Neural cell (in vitro differentiated cells): ENCODE data around the gene KRTAP2-2. TPM values are rescaled to one million over a fixed set of nuclear protein-coding genes. Genes with fewer than 3 reads are reported as not detected.

Experiments
- H2AFZ ChIP-seq: fragments of 200-600, 300-800 bp; sonication (generic), shearing (Covaris generic); 2 replicates; pipeline ENCODE4 v1.6.0; 2014; ENCODE audit warnings: low read depth, mild to moderate bottlenecking, antibody characterized with exemption, low read length, moderate library complexity
- H3F3A ChIP-seq: fragments of 200-600 bp; shearing (Covaris generic); 2 replicates; pipeline ENCODE4 v1.6.1; 2016; ENCODE audit warnings: mild to moderate bottlenecking, moderate library complexity, mixed read lengths, antibody characterized with exemption, low read length; ENCODE audit not compliant: insufficient read depth, poor library complexity, severe bottlenecking
- H3K27ac ChIP-seq: fragments of 200-600, 300-800 bp; sonication (generic), shearing (Covaris generic); 2 replicates; pipeline ENCODE4 v1.5.1; 2014; ENCODE audit warnings: mild to moderate bottlenecking, low read length, moderate library complexity
- H3K27me3 ChIP-seq: fragments of 300-800, 200-600 bp; sonication (generic), shearing (Covaris generic); 2 replicates; pipeline ENCODE4 v1.6.0; 2014; ENCODE audit warnings: mild to moderate bottlenecking, low read depth, low read length, moderate library complexity; ENCODE audit not compliant: insufficient read depth
- H3K36me3 ChIP-seq: fragments of 300-800, 200-600 bp; sonication (generic), shearing (Covaris generic); 2 replicates; pipeline ENCODE4 v1.5.1; 2014; ENCODE audit warnings: mild to moderate bottlenecking, antibody characterized with exemption, low read length, moderate library complexity; ENCODE audit not compliant: insufficient read depth
- H3K4me2 ChIP-seq: fragments of 300-800, 200-600 bp; sonication (generic), shearing (Covaris generic); 2 replicates; pipeline ENCODE4 v1.6.0; 2014; ENCODE audit warnings: mild to moderate bottlenecking, low read length
- H3K4me3 ChIP-seq: fragments of 300-800, 200-600 bp; sonication (generic), shearing (Covaris generic); 2 replicates; pipeline ENCODE4 v1.5.1; 2014; ENCODE audit warnings: mild to moderate bottlenecking, low read length, moderate library complexity
- H3K79me2 ChIP-seq: fragments of 200-600 bp; shearing (Covaris generic); replicated peaks from 2 replicates; pipeline ENCODE4 v1.6.0; 2014; ENCODE audit warnings: mild to moderate bottlenecking, low read length, moderate library complexity; ENCODE audit not compliant: insufficient read depth
- H3K9ac ChIP-seq: fragments of 300-800, 200-600 bp; sonication (generic), shearing (Covaris generic); 2 replicates; pipeline ENCODE4 v1.6.1; 2016; ENCODE audit warnings: mild to moderate bottlenecking, low read length, mixed read lengths
- H3K9me2 ChIP-seq: fragments of 200-600 bp; shearing (Covaris generic); 2 replicates; pipeline ENCODE4 v1.6.1; 2016; ENCODE audit warnings: mild to moderate bottlenecking, low read length, mixed read lengths; ENCODE audit not compliant: insufficient read depth
- H3K9me3 ChIP-seq: fragments of 200-600, 300-800 bp; sonication (generic), shearing (Covaris generic); 2 replicates; pipeline ENCODE4 v1.6.1; 2016; ENCODE audit warnings: mild to moderate bottlenecking, mixed run types, low read length, moderate library complexity, mixed read lengths
- H4K20me1 ChIP-seq: fragments of 200-600 bp; shearing (Covaris generic); 2 replicates; pipeline ENCODE4 v1.6.1; 2016; ENCODE audit warnings: mild to moderate bottlenecking, mixed run types; ENCODE audit not compliant: insufficient read depth
- EP300 ChIP-seq: fragments of 450-650 bp; conservative IDR thresholded peaks from 2 replicates; pipeline ENCODE4 v1.6.1; 2014; ENCODE audit warnings: antibody characterized with exemption, mild to moderate bottlenecking, moderate library complexity; ENCODE audit not compliant: poor library complexity, severe bottlenecking
- EZH2 ChIP-seq: fragments of 200-600, 300-800 bp; shearing (Covaris generic), sonication (generic); IDR thresholded peaks from 2 replicates; pipeline ENCODE4 v1.6.1; 2014; ENCODE audit warnings: antibody characterized with exemption, low read length, borderline replicate concordance, mild to moderate bottlenecking; ENCODE audit not compliant: insufficient read depth, poor library complexity, severe bottlenecking
- MXI1 ChIP-seq: fragments of 450-650 bp; conservative IDR thresholded peaks from 2 replicates; pipeline ENCODE4 v1.6.1; 2014; ENCODE audit warnings: antibody characterized with exemption, mild to moderate bottlenecking; ENCODE audit not compliant: poor library complexity, severe bottlenecking
- POLR2AphosphoS5 ChIP-seq: IDR thresholded peaks from 2 replicates; pipeline ENCODE4 v1.6.1; 2012
- RAD21 ChIP-seq: fragments of 450-650 bp; conservative IDR thresholded peaks from 2 replicates; pipeline ENCODE4 v1.6.1; 2014; ENCODE audit warnings: antibody characterized with exemption, mild to moderate bottlenecking, moderate library complexity
- SMC3 ChIP-seq: fragments of 450-650 bp; conservative IDR thresholded peaks from 2 replicates; pipeline ENCODE4 v1.6.1; 2014; ENCODE audit warnings: antibody characterized with exemption, mild to moderate bottlenecking, moderate library complexity; ENCODE audit not compliant: poor library complexity
- TAF1 ChIP-seq: IDR thresholded peaks from 2 replicates; pipeline ENCODE4 v1.6.1; 2012; ENCODE audit warnings: low read depth
- polyA plus RNA-seq: library from polyadenylated mRNA; depleted of rRNA; stranded (reverse); fragments of >200 nt; gene quantifications from 2 replicates; pipeline ENCODE4 v1.2.3, GENCODE V29; 2014
- TF ChIP-seq, protein P1 (sequence below): fragments of 450-650 bp; IDR thresholded peaks from 2 replicates; pipeline ENCODE4 v1.5.1; 2014; ENCODE audit warnings: antibody characterized with exemption, mild to moderate bottlenecking, moderate library complexity; ENCODE audit not compliant: poor library complexity, severe bottlenecking
- TF ChIP-seq, protein P2 (sequence below): IDR thresholded peaks from 2 replicates; pipeline ENCODE4 v1.6.1; 2012; ENCODE audit warnings: borderline replicate concordance

Gene KRTAP2-2
- polyA plus RNA-seq, 1 donor from 2014 or later: not detected

DNA sequence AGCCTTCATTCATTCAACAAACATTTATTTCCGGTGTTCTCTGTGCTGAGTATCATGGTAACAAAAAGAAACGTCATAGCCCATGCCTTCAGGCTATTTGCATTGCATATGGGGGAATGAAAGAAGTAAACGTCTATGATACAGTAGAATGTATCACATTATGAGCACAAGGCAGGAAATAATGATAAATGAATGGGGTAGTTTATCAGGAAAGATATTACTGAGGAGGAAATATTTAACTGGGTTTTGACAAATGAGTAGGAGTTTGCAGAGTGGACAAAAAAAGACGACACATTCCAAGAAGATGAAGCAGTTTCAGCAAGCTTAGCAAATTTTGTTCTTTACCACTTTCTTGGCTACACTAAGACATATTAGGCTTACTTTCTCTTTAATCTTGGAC lies 27.6 kb upstream of the KRTAP2-2 start:
- Histone ChIP-seq H2AFZ (no peak overlapping the region), H3K9ac (no peak overlapping the region), H3K36me3 (no peaks in the 10 kb centered on the region), H3K27ac (no peak overlapping the region), H3K27me3 (no peaks in the 10 kb centered on the region), H3K9me3 (no peaks in the 10 kb centered on the region), H3K9me2 (no peaks in the 10 kb centered on the region), H3K4me3 (no peak overlapping the region), H4K20me1 (no peaks in the 10 kb centered on the region), H3K4me2 (no peak overlapping the region), H3K79me2 (no peaks in the 10 kb centered on the region), H3F3A (no peaks in the 10 kb centered on the region)
- TF ChIP-seq MXI1: no peak
- no peak for TF ChIP-seq SMC3
- no peak for TF ChIP-seq TAF1
- TF ChIP-seq, protein P1, sequence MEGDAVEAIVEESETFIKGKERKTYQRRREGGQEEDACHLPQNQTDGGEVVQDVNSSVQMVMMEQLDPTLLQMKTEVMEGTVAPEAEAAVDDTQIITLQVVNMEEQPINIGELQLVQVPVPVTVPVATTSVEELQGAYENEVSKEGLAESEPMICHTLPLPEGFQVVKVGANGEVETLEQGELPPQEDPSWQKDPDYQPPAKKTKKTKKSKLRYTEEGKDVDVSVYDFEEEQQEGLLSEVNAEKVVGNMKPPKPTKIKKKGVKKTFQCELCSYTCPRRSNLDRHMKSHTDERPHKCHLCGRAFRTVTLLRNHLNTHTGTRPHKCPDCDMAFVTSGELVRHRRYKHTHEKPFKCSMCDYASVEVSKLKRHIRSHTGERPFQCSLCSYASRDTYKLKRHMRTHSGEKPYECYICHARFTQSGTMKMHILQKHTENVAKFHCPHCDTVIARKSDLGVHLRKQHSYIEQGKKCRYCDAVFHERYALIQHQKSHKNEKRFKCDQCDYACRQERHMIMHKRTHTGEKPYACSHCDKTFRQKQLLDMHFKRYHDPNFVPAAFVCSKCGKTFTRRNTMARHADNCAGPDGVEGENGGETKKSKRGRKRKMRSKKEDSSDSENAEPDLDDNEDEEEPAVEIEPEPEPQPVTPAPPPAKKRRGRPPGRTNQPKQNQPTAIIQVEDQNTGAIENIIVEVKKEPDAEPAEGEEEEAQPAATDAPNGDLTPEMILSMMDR: no peak
- no peak for TF ChIP-seq RAD21
- no peak for TF ChIP-seq EP300
- TF ChIP-seq, protein P2, sequence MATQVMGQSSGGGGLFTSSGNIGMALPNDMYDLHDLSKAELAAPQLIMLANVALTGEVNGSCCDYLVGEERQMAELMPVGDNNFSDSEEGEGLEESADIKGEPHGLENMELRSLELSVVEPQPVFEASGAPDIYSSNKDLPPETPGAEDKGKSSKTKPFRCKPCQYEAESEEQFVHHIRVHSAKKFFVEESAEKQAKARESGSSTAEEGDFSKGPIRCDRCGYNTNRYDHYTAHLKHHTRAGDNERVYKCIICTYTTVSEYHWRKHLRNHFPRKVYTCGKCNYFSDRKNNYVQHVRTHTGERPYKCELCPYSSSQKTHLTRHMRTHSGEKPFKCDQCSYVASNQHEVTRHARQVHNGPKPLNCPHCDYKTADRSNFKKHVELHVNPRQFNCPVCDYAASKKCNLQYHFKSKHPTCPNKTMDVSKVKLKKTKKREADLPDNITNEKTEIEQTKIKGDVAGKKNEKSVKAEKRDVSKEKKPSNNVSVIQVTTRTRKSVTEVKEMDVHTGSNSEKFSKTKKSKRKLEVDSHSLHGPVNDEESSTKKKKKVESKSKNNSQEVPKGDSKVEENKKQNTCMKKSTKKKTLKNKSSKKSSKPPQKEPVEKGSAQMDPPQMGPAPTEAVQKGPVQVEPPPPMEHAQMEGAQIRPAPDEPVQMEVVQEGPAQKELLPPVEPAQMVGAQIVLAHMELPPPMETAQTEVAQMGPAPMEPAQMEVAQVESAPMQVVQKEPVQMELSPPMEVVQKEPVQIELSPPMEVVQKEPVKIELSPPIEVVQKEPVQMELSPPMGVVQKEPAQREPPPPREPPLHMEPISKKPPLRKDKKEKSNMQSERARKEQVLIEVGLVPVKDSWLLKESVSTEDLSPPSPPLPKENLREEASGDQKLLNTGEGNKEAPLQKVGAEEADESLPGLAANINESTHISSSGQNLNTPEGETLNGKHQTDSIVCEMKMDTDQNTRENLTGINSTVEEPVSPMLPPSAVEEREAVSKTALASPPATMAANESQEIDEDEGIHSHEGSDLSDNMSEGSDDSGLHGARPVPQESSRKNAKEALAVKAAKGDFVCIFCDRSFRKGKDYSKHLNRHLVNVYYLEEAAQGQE: no peak
- TF ChIP-seq POLR2AphosphoS5: no peak
- TF ChIP-seq EZH2: no peak

DNA sequence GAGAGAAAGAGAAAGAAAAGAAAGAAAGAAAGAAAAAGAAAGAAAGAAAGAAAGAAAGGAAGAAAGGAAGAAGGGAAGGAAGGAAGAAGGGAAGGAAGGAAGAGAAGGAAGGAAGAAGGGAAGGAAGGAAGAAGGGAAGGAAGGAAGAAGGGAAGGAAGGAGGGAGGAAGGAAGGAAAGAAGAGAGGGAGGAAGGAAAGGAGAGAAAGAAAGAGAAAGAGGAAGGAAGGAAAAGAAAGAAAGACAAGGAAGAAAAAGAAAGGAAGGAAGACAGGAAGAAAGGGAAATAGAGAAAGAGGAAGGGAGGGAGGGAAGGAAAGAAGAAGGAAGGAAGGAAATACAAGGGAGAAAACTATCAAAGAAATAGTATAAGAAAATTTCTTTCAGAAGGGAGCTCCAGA lies 21.8 kb upstream of the KRTAP2-2 start:
- TF ChIP-seq, protein P1: no peak
- TF ChIP-seq, protein P2: no peak
- TF ChIP-seq RAD21 (no peak), POLR2AphosphoS5 (no peak), SMC3 (no peak), EZH2 (no peak), MXI1 (no peak), EP300 (no peak), TAF1 (no peak)
- H3K27ac ChIP-seq: no peak overlapping the region

More for the DNA sequence above, 21.8 kb upstream of the KRTAP2-2 start:
- Histone ChIP-seq H3K9me3 (no peaks in the 10 kb centered on the region), H3K79me2 (no peaks in the 10 kb centered on the region), H3K27me3 (no peaks in the 10 kb centered on the region), H3K9ac (no peak overlapping the region), H4K20me1 (no peaks in the 10 kb centered on the region), H3F3A (no peaks in the 10 kb centered on the region), H3K36me3 (no peaks in the 10 kb centered on the region), H3K9me2 (no peaks in the 10 kb centered on the region), H2AFZ (no peak overlapping the region), H3K4me3 (no peak overlapping the region), H3K4me2 (no peak overlapping the region)
